Liver (tissue), 9 donors: ENCODE data around the gene MBNL2. TPM values are rescaled to one million over a fixed set of nuclear protein-coding genes. Genes with fewer than 3 reads are reported as not detected.

ENCODE experiments used
- DNase-seq: peaks from one replicate; pipeline ENCODE4 v3.0.0-alpha.2; 2017; ENCODE audit warnings: low spot score
- H3K27ac ChIP-seq, 2 donors: one replicate each; pipeline ENCODE4 v1.7.0; 2013; ENCODE audit warnings: inconsistent platforms in 2 of 2, low read length in 2 of 2, control low read depth in 1 of 2, low read depth in 1 of 2, mild to moderate bottlenecking in 1 of 2
- H3K27me3 ChIP-seq, 4 donors: one replicate each; pipeline versions ENCODE4 v1.6.1 to v1.7.0; 2013; ENCODE audit warnings: low read length in 3 of 4, inconsistent platforms in 1 of 4, mild to moderate bottlenecking in 1 of 4, moderate library complexity in 1 of 4; ENCODE audit not compliant: control insufficient read depth in 4 of 4, insufficient read depth in 4 of 4
- H3K36me3 ChIP-seq, 4 donors: one replicate each; pipeline versions ENCODE4 v1.6.1 to v1.7.0; 2013; ENCODE audit warnings: low read length in 3 of 4, mild to moderate bottlenecking in 3 of 4, low read depth in 1 of 4, moderate library complexity in 1 of 4; ENCODE audit not compliant: control insufficient read depth in 4 of 4, insufficient read depth in 3 of 4
- H3K4me1 ChIP-seq, 4 donors: one replicate each; pipeline versions ENCODE4 v1.6.1 to v1.7.0; 2013; ENCODE audit warnings: low read length in 3 of 4, mild to moderate bottlenecking in 3 of 4, moderate library complexity in 1 of 4; ENCODE audit not compliant: control insufficient read depth in 4 of 4, insufficient read depth in 4 of 4
- H3K4me3 ChIP-seq, 3 donors: one replicate each; pipeline versions ENCODE4 v1.6.1 to v1.7.0; 2013; ENCODE audit warnings: low read length in 3 of 3, control low read depth in 1 of 3, low read depth in 1 of 3, mild to moderate bottlenecking in 1 of 3
- H3K9ac ChIP-seq, 2 donors: one replicate each; pipeline ENCODE4 v1.7.0; 2013; ENCODE audit warnings: low read length in 2 of 2, mild to moderate bottlenecking in 2 of 2, moderate library complexity in 2 of 2, control low read depth in 1 of 2, low read depth in 1 of 2
- H3K9me3 ChIP-seq, 4 donors: one replicate each; pipeline versions ENCODE4 v1.6.1 to v1.7.0; 2013; ENCODE audit warnings: low read length in 3 of 4; ENCODE audit not compliant: control insufficient read depth in 4 of 4
- EGR1 ChIP-seq, 2 donors: IDR thresholded peaks; 2 replicates each; pipeline ENCODE4 v1.6.1; 2016 to 2018; ENCODE audit warnings: antibody characterized with exemption in 2 of 2, low read depth in 2 of 2
- FOXA1 ChIP-seq: IDR thresholded peaks from 2 replicates; pipeline ENCODE4 v1.6.1; 2016; ENCODE audit warnings: antibody characterized with exemption
- FOXA2 ChIP-seq: IDR thresholded peaks from 2 replicates; pipeline ENCODE4 v1.6.1; 2016; ENCODE audit warnings: antibody characterized with exemption
- GABPA ChIP-seq, 2 donors: IDR thresholded peaks in 1 of 2; conservative IDR thresholded peaks in 1 of 2; 2 replicates each; pipeline ENCODE4 v1.6.1; 2016; ENCODE audit warnings: antibody characterized with exemption in 2 of 2, mild to moderate bottlenecking in 1 of 2, moderate library complexity in 1 of 2
- HNF4A ChIP-seq, 2 donors: conservative IDR thresholded peaks; 2 replicates each; pipeline ENCODE4 v1.6.1; 2016; ENCODE audit warnings: antibody characterized with exemption in 2 of 2, mild to moderate bottlenecking in 2 of 2
- HNF4G ChIP-seq: IDR thresholded peaks from 2 replicates; pipeline ENCODE4 v1.6.1; 2016; ENCODE audit warnings: antibody characterized with exemption
- JUND ChIP-seq, 2 donors: IDR thresholded peaks; 2 replicates each; pipeline ENCODE4 v1.6.1; 2016; ENCODE audit warnings: antibody characterized with exemption in 2 of 2
- MAX ChIP-seq: IDR thresholded peaks from 2 replicates; pipeline ENCODE4 v1.6.1; 2016; ENCODE audit warnings: antibody characterized with exemption
- NR2F2 ChIP-seq: IDR thresholded peaks from 2 replicates; pipeline ENCODE4 v1.6.1; 2016; ENCODE audit warnings: antibody characterized with exemption
- RAD21 ChIP-seq, 2 donors: IDR thresholded peaks; 2 replicates each; pipeline ENCODE4 v1.6.1; 2016; ENCODE audit warnings: antibody characterized with exemption in 2 of 2, mild to moderate bottlenecking in 2 of 2
- RXRA ChIP-seq, 2 donors: IDR thresholded peaks; 2 replicates each; pipeline ENCODE4 v1.6.1; 2017 to 2018; ENCODE audit warnings: antibody characterized with exemption in 2 of 2, mild to moderate bottlenecking in 1 of 2
- SP1 ChIP-seq: IDR thresholded peaks from 2 replicates; pipeline ENCODE4 v1.6.1; 2018; ENCODE audit warnings: antibody characterized with exemption, mild to moderate bottlenecking
- TAF1 ChIP-seq: conservative IDR thresholded peaks from 2 replicates; pipeline ENCODE4 v1.6.1; 2016; ENCODE audit warnings: antibody characterized with exemption, mild to moderate bottlenecking
- YY1 ChIP-seq: IDR thresholded peaks from 2 replicates; pipeline ENCODE4 v1.6.1; 2016; ENCODE audit warnings: antibody characterized with exemption, mild to moderate bottlenecking
- WGBS: extraction: QIAGEN DNeasy Blood & Tissue Kit; methylation state at CpG from one replicate; pipeline ENCODE4 v1.1.7; 2013; 5-methylcytosine and 5-hydroxymethylcytosine counted together
- polyA plus RNA-seq, 2 donors: library from polyadenylated mRNA; stranded (reverse) in 1 of 2; unstranded in 1 of 2; fragments of 200-250 nt in 1 of 2; fragments of >200 nt in 1 of 2; fragmentation: Nextera tagmentation in 1 of 2; extraction: Ambion mirVana in 1 of 2; gene quantifications; one replicate each; pipeline versions ENCODE4 v1.2.1 to v1.2.3, GENCODE V29; 2013 to 2015
- total RNA-seq, 2 donors: library from RNA; depleted of rRNA; stranded (reverse); fragments of >200 nt; gene quantifications; one replicate each; pipeline ENCODE4 v1.2.3, GENCODE V29; 2014
- TF ChIP-seq, protein P1 (sequence below): IDR thresholded peaks from 2 replicates; pipeline ENCODE4 v1.6.1; 2016; ENCODE audit warnings: antibody characterized with exemption
- TF ChIP-seq, protein P2 (sequence below): IDR thresholded peaks from 2 replicates; pipeline ENCODE4 v1.6.1; 2016; ENCODE audit warnings: antibody characterized with exemption, mild to moderate bottlenecking
- TF ChIP-seq, protein P3 (sequence below): IDR thresholded peaks from 2 replicates; pipeline ENCODE4 v1.6.1; 2016; ENCODE audit warnings: antibody characterized with exemption
- TF ChIP-seq, protein P4 (sequence below): fragments of 150-350 bp; IDR thresholded peaks from 2 replicates; pipeline ENCODE4 v1.5.1; 2017; ENCODE audit warnings: improper control_type of control experiment, low read depth, low read length; ENCODE audit not compliant: missing input control
- donor health status: healthy.
- donor health status: healthy.
- donor health status: healthy.
- donor health status: healthy.
- donor health status: healthy.

The MBNL2 gene
- total and polyA plus RNA-seq, 4 donors = 16.0 to 49.6 (median 36.8) TPM

GRCh38 chr13:97371486-97372109, 149.5 kb downstream of the MBNL2 start:
- Histone ChIP-seq H3K36me3 (peaks cover 5 to 42% (median 38%) of the 10 kb centered on the region in 4 donors), H3K9ac (no peak overlapping the region), H3K27me3 (no peaks in the 10 kb centered on the region), H3K27ac (no peak overlapping the region), H3K4me3 (no peak overlapping the region), H3K4me1 (peaks cover 0 to 17% (median 12%) of the 10 kb centered on the region in 4 donors), H3K9me3 (no peaks in the 10 kb centered on the region)
- no peak for TF ChIP-seq RAD21 (IDR thresholded peaks at IDR 0.05)
- TF ChIP-seq SP1 = no peak
- no peak for TF ChIP-seq JUND (IDR thresholded peaks at IDR 0.05)
- TF ChIP-seq NR2F2 = no peak
- TF ChIP-seq, protein P1, sequence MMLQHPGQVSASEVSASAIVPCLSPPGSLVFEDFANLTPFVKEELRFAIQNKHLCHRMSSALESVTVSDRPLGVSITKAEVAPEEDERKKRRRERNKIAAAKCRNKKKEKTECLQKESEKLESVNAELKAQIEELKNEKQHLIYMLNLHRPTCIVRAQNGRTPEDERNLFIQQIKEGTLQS = no peak
- no peak for TF ChIP-seq MAX
- no peak for TF ChIP-seq TAF1
- no peak for TF ChIP-seq HNF4G
- no peak for TF ChIP-seq FOXA2
- TF ChIP-seq YY1 = no peak
- no peak for TF ChIP-seq FOXA1
- TF ChIP-seq, protein P2, sequence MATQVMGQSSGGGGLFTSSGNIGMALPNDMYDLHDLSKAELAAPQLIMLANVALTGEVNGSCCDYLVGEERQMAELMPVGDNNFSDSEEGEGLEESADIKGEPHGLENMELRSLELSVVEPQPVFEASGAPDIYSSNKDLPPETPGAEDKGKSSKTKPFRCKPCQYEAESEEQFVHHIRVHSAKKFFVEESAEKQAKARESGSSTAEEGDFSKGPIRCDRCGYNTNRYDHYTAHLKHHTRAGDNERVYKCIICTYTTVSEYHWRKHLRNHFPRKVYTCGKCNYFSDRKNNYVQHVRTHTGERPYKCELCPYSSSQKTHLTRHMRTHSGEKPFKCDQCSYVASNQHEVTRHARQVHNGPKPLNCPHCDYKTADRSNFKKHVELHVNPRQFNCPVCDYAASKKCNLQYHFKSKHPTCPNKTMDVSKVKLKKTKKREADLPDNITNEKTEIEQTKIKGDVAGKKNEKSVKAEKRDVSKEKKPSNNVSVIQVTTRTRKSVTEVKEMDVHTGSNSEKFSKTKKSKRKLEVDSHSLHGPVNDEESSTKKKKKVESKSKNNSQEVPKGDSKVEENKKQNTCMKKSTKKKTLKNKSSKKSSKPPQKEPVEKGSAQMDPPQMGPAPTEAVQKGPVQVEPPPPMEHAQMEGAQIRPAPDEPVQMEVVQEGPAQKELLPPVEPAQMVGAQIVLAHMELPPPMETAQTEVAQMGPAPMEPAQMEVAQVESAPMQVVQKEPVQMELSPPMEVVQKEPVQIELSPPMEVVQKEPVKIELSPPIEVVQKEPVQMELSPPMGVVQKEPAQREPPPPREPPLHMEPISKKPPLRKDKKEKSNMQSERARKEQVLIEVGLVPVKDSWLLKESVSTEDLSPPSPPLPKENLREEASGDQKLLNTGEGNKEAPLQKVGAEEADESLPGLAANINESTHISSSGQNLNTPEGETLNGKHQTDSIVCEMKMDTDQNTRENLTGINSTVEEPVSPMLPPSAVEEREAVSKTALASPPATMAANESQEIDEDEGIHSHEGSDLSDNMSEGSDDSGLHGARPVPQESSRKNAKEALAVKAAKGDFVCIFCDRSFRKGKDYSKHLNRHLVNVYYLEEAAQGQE = no peak
- DNase-seq = no peak
- 97% methylated on average over 7 of the region's 7 CpGs for WGBS

- Histone ChIP-seq H3K9me3 (no peaks in the 10 kb centered on the region), H3K27me3 (no peaks in the 10 kb centered on the region), H3K9ac (no peak overlapping the region), H3K36me3 (peaks cover 5 to 37% (median 33%) of the 10 kb centered on the region in 4 donors), H3K27ac (no peak overlapping the region), H3K4me1 (peaks cover 0 to 14% (median 6%) of the 10 kb centered on the region in 4 donors), H3K4me3 (no peak overlapping the region)
- no peak for DNase-seq
- TF ChIP-seq, protein P2 = no peak
- no peak for TF ChIP-seq RAD21 (IDR thresholded peaks at IDR 0.05)
- TF ChIP-seq FOXA2 = no peak
- TF ChIP-seq GABPA (IDR thresholded peaks at IDR 0.05 in 1 of 2, conservative IDR thresholded peaks at IDR 0.05 in 1 of 2) = no peak
- TF ChIP-seq JUND (IDR thresholded peaks at IDR 0.05) = no peak
- TF ChIP-seq, protein P3, sequence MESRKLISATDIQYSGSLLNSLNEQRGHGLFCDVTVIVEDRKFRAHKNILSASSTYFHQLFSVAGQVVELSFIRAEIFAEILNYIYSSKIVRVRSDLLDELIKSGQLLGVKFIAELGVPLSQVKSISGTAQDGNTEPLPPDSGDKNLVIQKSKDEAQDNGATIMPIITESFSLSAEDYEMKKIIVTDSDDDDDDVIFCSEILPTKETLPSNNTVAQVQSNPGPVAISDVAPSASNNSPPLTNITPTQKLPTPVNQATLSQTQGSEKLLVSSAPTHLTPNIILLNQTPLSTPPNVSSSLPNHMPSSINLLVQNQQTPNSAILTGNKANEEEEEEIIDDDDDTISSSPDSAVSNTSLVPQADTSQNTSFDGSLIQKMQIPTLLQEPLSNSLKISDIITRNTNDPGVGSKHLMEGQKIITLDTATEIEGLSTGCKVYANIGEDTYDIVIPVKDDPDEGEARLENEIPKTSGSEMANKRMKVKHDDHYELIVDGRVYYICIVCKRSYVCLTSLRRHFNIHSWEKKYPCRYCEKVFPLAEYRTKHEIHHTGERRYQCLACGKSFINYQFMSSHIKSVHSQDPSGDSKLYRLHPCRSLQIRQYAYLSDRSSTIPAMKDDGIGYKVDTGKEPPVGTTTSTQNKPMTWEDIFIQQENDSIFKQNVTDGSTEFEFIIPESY = no peak
- no peak for TF ChIP-seq MAX
- TF ChIP-seq NR2F2 = no peak
- no peak for TF ChIP-seq SP1
- no peak for TF ChIP-seq RXRA (IDR thresholded peaks at IDR 0.05)
- TF ChIP-seq, protein P1 = no peak
- no peak for TF ChIP-seq HNF4G
- TF ChIP-seq TAF1 = no peak
- no peak for TF ChIP-seq YY1
- TF ChIP-seq, protein P4, sequence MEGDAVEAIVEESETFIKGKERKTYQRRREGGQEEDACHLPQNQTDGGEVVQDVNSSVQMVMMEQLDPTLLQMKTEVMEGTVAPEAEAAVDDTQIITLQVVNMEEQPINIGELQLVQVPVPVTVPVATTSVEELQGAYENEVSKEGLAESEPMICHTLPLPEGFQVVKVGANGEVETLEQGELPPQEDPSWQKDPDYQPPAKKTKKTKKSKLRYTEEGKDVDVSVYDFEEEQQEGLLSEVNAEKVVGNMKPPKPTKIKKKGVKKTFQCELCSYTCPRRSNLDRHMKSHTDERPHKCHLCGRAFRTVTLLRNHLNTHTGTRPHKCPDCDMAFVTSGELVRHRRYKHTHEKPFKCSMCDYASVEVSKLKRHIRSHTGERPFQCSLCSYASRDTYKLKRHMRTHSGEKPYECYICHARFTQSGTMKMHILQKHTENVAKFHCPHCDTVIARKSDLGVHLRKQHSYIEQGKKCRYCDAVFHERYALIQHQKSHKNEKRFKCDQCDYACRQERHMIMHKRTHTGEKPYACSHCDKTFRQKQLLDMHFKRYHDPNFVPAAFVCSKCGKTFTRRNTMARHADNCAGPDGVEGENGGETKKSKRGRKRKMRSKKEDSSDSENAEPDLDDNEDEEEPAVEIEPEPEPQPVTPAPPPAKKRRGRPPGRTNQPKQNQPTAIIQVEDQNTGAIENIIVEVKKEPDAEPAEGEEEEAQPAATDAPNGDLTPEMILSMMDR = no peak
- TF ChIP-seq HNF4A (conservative IDR thresholded peaks at IDR 0.05) = no peak
- no peak for TF ChIP-seq EGR1 (IDR thresholded peaks at IDR 0.05; ENCODE audit: low read depth in 2 of 2)
- TF ChIP-seq FOXA1 = no peak
- WGBS = 88% methylated on average over 4 of the region's 4 CpGs
Measured at GRCh38 chr13:97372936-97373335, 150.8 kb downstream of the MBNL2 start.
